Mucosa of rectum (tissue), 2 donors: ENCODE data around the gene ZNF609.

Experiments used
- H3K27ac ChIP-seq, 2 donors: one replicate each; pipeline ENCODE4 v1.7.0; 2013; ENCODE audit warnings: inconsistent platforms in 2 of 2, low read depth in 2 of 2, low read length in 2 of 2
- H3K27me3 ChIP-seq, 2 donors: one replicate each; pipeline ENCODE4 v1.7.0; 2013; ENCODE audit warnings: low read length in 2 of 2; ENCODE audit not compliant: control insufficient read depth in 2 of 2, insufficient read depth in 2 of 2
- H3K36me3 ChIP-seq, 2 donors: one replicate each; pipeline ENCODE4 v1.7.0; 2013; ENCODE audit warnings: low read length in 2 of 2; ENCODE audit not compliant: control insufficient read depth in 2 of 2, insufficient read depth in 2 of 2
- H3K4me1 ChIP-seq, 2 donors: one replicate each; pipeline ENCODE4 v1.7.0; 2013; ENCODE audit warnings: low read length in 2 of 2, mild to moderate bottlenecking in 1 of 2; ENCODE audit not compliant: control insufficient read depth in 2 of 2, insufficient read depth in 2 of 2
- H3K4me3 ChIP-seq, 2 donors: one replicate each; pipeline ENCODE4 v1.7.0; 2013; ENCODE audit warnings: low read length in 2 of 2
- H3K9ac ChIP-seq, 2 donors: one replicate each; pipeline ENCODE4 v1.7.0; 2013; ENCODE audit warnings: low read length in 2 of 2, low read depth in 1 of 2, mild to moderate bottlenecking in 1 of 2
- H3K9me3 ChIP-seq, 2 donors: one replicate each; pipeline ENCODE4 v1.7.0; 2013; ENCODE audit warnings: low read length in 2 of 2; ENCODE audit not compliant: control insufficient read depth in 2 of 2
- donor health status: healthy.
- donor health status: Normal muscosa, but diverticular disease.

The ZNF609 gene

DNA sequence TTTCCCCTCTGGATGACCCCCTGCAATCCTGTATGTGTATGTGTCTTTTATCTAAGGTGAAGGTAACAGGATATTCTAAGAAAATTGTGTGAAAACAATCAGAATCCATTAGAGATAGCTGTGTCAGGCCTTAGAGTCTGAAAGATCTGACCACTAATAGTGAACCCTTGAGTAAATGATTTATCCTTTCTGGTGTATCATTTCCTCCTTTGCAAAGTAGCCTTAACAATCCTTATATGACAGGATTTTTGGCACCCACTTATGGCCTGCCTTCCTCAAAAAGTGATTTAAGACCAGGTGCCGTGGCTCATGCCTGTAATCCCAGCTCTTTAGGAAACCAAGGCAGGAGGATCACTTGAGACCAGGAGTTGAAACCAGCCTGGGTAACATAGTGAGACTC, 204.8 kb downstream of the ZNF609 start:
- Histone ChIP-seq H3K9ac (no peak overlapping the region), H3K4me3 (no peak overlapping the region), H3K27me3 (no peaks in the 10 kb centered on the region), H3K9me3 (no peaks in the 10 kb centered on the region), H3K36me3 (peaks cover 0 to 2% of the 10 kb centered on the region in 2 donors), H3K27ac (no peak overlapping the region), H3K4me1 (peaks cover 0 to 3% of the 10 kb centered on the region in 2 donors)

DNA sequence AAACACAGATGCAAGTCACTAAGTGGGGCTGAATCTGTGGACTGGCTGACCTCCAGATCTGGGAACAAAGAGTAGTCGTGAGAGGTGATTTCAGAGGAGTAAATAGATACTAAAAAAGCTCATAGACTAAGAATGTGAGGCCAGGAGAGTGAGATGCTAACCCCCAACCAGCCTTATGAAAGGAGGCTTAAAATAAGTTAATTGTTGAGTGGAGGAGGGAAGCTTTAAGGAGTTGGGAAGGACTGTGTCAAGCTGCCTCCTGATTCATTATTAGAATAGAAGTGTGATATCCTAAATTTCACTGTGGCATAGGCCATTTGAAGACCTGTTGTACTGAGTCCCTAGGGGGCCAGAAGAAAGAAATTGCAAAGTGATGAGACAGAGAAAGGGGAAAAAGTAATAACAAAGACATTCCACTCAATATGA, 207.4 kb downstream of the ZNF609 start:
- no peak overlapping the region for H3K27ac ChIP-seq
- H3K27me3 ChIP-seq, result no peaks in the 10 kb centered on the region
- no peak overlapping the region for H3K9ac ChIP-seq
- peaks cover 0 to 5% of the 10 kb centered on the region in 2 donors for H3K36me3 ChIP-seq
- H3K4me3 ChIP-seq, result no peak overlapping the region
- no peaks in the 10 kb centered on the region for H3K9me3 ChIP-seq
- peaks cover 0 to 3% of the 10 kb centered on the region in 2 donors for H3K4me1 ChIP-seq

DNA sequence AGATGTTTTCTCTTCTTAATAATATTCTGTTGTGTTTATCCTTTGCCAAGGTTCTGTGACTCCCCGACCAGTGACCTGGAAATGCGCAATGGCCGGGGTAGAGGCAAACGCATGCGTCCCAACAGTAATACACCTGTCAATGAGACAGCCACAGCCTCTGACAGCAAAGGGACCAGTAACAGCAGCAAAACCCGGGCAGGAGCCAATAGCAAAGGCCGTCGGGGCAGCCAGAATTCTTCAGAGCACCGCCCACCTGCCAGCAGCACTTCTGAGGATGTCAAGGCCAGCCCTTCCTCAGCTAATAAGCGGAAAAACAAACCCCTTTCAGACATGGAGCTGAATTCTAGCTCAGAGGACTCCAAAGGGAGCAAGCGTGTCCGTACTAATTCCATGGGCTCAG, 213.5 kb downstream of the ZNF609 start:
- H3K27ac ChIP-seq, result no peak overlapping the region
- H3K9ac ChIP-seq, result no peak overlapping the region
- peaks cover 19 to 36% of the 10 kb centered on the region in 2 donors for H3K36me3 ChIP-seq
- H3K4me1 ChIP-seq, result no peaks in the 10 kb centered on the region
- no peaks in the 10 kb centered on the region for H3K9me3 ChIP-seq
- H3K27me3 ChIP-seq, result no peaks in the 10 kb centered on the region
- H3K4me3 ChIP-seq, result no peak overlapping the region

DNA sequence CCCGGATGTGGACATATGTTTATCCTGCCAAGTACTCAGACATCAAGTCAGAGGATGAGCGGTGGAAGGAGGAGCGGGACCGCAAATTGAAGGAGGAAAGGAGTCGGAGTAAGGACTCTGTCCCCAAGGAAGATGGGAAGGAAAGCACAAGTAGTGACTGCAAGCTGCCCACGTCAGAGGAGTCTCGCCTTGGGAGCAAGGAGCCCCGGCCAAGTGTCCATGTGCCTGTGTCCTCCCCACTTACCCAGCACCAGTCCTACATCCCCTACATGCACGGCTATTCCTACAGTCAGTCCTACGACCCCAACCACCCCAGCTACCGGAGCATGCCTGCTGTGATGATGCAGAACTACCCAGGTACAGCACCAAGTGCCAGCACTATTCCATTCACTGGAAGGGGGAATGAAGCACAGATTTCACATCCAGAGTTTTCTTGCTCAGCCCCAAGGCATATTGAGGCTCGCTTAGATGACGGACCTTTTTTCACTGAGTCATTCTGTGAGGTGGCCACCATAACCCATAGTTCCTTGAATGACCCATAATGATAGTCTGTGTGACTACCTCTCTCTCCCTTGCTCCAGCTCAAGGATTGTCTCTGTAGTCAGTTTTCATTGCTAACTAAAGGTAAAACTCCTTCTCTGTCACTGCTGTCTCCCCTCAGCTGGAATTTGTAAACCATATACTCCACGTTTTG, 217.9 kb downstream of the ZNF609 start:
- Histone ChIP-seq H3K4me1 (no peaks in the 10 kb centered on the region), H3K9ac (no peak overlapping the region), H3K9me3 (no peaks in the 10 kb centered on the region), H3K36me3 (peaks cover 55 to 62% of the 10 kb centered on the region in 2 donors), H3K4me3 (no peak overlapping the region), H3K27ac (no peak overlapping the region), H3K27me3 (no peaks in the 10 kb centered on the region)

DNA sequence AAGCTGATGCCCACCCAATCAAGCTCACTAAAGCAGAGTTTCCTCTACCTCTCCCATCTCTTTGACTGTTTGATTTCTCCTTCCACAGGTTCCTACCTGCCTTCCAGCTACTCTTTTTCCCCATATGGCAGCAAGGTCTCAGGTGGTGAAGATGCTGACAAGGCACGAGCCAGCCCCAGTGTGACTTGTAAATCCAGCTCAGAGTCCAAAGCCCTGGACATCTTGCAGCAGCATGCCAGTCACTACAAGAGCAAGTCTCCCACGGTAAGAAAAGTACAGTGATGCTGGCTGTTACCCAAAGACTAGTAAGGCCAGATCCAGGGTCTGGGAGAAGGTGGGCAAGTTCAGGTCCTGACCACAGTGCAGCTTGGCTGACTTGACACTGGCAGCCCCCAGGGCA, 219.7 kb downstream of the ZNF609 start:
- H3K36me3 ChIP-seq, result peaks cover 55 to 60% of the 10 kb centered on the region in 2 donors

DNA sequence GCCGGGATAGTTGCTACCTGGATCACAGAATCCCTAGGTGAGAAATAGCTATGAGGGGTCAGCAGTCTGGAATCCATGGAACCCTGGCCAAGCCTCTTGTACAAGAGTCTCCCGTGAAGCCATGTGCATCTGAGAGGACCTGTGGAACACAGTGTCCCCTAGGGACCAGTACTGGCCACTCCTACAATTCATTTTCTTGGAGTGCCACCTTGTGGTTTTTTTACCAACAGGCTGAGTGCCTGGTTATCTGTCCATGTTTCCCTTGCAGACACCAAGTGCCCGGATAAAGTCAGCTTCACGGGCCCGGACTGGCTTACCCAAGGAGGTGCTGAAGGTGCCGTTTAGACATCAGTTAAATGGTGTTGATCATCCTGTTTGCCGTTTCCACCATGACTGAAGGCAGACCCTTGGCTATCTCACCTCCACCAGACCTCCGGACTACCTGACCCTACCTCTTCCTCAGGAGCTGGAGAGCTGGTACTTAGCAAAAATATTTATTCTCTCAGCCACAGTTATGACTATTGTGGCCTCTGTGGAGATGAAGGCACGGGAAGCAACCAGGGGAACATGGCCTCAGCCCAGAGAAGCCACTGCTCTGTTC, 221.1 kb downstream of the ZNF609 start:
- Histone ChIP-seq H3K27me3 (no peaks in the 10 kb centered on the region), H3K36me3 (peaks cover 60% of the 10 kb centered on the region in 2 donors), H3K4me3 (no peak overlapping the region), H3K9me3 (no peaks in the 10 kb centered on the region), H3K9ac (no peak overlapping the region), H3K4me1 (no peaks in the 10 kb centered on the region), H3K27ac (no peak overlapping the region)

More for the DNA sequence above, 219.7 kb downstream of the ZNF609 start:
- Histone ChIP-seq H3K27ac (no peak overlapping the region), H3K4me1 (no peaks in the 10 kb centered on the region), H3K9me3 (no peaks in the 10 kb centered on the region), H3K4me3 (no peak overlapping the region), H3K27me3 (no peaks in the 10 kb centered on the region), H3K9ac (no peak overlapping the region)

DNA sequence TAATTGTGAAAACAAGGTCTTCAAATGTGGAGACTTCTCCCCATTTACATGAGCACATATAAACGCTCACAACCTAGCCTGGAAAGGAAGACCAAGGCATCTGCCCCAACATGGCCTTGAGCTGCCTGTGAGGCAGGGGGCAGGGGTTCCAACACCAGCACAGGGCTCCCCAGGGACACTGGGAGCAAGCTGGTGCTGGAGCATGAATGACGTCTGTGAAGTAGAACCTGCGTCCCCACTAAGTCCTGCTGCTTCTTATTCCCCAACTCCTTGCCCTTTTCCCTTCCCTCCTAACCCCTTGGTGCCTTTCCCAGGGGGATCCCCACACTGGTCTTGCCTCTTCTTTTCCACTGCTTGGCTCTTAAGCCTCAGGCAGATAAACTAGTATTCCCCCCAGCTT, 221.9 kb downstream of the ZNF609 start:
- Histone ChIP-seq H3K36me3 (peaks cover 64 to 66% of the 10 kb centered on the region in 2 donors), H3K4me1 (no peaks in the 10 kb centered on the region)

DNA sequence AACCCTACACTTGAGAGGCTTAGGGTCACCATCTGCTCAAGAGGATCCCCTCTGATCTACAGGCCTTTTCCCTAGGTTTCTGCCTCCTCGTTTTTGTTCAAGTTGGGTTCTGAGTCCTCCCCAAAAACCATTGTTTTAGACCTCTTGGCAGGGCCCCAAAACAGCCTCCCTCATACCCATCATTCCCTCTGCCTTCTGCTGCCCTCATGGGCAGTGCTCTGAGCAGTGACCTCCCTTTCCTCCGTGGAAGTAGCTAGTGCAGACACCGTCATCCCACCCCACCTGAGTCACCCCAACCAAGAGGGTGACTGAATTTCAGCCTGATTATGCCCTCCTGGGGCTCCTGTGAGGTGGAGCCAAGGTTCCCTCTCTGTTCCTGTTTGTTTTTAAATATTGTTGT, 223.0 kb downstream of the ZNF609 start:
- Histone ChIP-seq H3K4me3 (no peak overlapping the region), H3K9ac (no peak overlapping the region), H3K27me3 (no peaks in the 10 kb centered on the region), H3K27ac (no peak overlapping the region), H3K4me1 (no peaks in the 10 kb centered on the region), H3K9me3 (no peaks in the 10 kb centered on the region), H3K36me3 (peaks cover 70 to 72% of the 10 kb centered on the region in 2 donors)

More for the DNA sequence above, 221.9 kb downstream of the ZNF609 start:
- Histone ChIP-seq H3K9me3 (no peaks in the 10 kb centered on the region), H3K27ac (no peak overlapping the region), H3K9ac (no peak overlapping the region), H3K4me3 (no peak overlapping the region), H3K27me3 (no peaks in the 10 kb centered on the region)

DNA sequence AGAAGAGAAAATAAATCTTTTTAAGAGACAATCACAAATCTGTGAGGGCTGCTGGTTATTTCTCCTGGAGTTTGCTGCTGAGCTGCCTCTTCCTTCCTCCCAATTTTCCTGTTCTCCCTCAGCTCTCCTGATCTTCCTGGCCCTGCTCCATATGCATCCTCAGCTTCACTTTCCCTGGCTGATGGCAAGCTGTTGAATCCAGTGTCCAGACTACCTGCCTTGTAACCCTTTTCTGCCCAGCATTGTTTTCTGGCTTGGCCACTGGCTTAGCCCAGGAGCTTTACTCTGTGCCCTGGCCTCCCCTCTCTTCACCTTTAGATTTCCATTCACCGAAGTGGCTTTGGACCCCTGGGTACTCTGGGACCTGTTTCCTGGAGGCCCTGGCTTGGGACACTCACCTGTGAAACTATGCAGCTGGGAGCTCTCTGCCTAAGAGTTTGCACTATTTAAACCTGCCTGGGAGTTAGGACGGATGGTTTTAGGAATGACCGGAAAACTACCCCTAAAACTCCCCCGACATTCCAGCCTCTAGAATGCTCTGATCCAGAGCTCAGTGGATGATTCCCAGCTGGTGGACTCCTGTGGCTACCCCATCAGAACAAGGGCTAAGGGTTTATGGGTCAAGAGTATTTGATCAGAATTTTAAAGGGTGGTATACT, 225.0 kb downstream of the ZNF609 start:
- H3K27ac ChIP-seq, result no peak overlapping the region
- H3K27me3 ChIP-seq, result no peaks in the 10 kb centered on the region

DNA sequence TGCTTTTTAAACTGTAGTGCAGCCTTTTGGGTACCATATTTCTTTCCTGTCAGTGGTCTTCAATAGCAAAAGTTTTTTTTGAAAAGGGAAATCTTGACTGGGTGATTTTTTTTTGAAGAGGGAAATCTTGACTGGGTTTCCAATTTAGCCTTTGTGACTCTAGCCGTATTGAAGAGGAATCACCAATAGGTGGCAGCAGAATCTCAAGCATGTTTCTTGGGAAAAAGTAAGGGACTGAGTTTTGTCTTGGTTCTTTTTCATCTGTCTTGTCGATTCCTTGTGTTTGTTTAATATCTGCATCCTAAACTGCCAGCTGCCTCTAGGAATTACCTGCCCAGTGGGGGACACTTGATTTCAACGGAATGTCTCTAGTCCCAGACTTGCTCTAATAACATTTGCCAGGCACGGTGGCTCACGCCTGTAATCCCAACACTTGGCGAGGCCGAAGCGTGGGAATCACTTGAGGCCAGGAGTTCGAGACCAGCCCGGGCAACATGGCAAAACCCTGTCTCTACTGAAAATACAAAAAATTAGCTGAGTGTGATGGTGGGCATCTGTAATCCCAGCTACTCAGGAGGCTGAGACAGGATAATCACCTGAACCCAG, 225.9 kb downstream of the ZNF609 start:
- no peaks in the 10 kb centered on the region for H3K4me1 ChIP-seq
- no peaks in the 10 kb centered on the region for H3K27me3 ChIP-seq
- H3K27ac ChIP-seq, result no peak overlapping the region
- H3K4me3 ChIP-seq, result no peak overlapping the region
- no peaks in the 10 kb centered on the region for H3K9me3 ChIP-seq
- H3K36me3 ChIP-seq, result peaks cover 66 to 75% of the 10 kb centered on the region in 2 donors
- no peak overlapping the region for H3K9ac ChIP-seq

More for the DNA sequence above, 225.0 kb downstream of the ZNF609 start:
- Histone ChIP-seq H3K4me1 (no peaks in the 10 kb centered on the region), H3K9ac (no peak overlapping the region), H3K4me3 (no peak overlapping the region), H3K9me3 (no peaks in the 10 kb centered on the region), H3K36me3 (peaks cover 65 to 69% of the 10 kb centered on the region in 2 donors)
